ENCODE results near the gene GNG7.

The GNG7 gene

GRCh38 chr19:2553510-2553909, 149.0 kb downstream of the GNG7 start:
- Histone ChIP-seq H3K4me2 (ENCODE audit: low read length) (peak overlapping the region; percentile 1; the same call in 1 of the 2 replicates), H3F3A (ENCODE audit: control insufficient read depth, insufficient read depth) (peaks cover 14% of the 10 kb centered on the region), H3K4me3 (ENCODE audit: low read length) (no peak overlapping the region), H3K9me2 (replicated peaks; ENCODE audit: control insufficient read depth, low read length) (no peaks in the 10 kb centered on the region), H4K20me1 (ENCODE audit: control insufficient read depth, insufficient read depth, low read depth, low read length) (no peaks in the 10 kb centered on the region), H3K4me1 (ENCODE audit: control insufficient read depth, low read length) (peaks cover 9% of the 10 kb centered on the region), H3K27ac (ENCODE audit: low read depth, low read length) (no peak overlapping the region), H3K9me3 (ENCODE audit: control insufficient read depth, insufficient read depth, low read length) (no peaks in the 10 kb centered on the region), H3K79me2 (ENCODE audit: control insufficient read depth, low read length) (peaks cover 7% of the 10 kb centered on the region), H3K27me3 (ENCODE audit: control insufficient read depth, low read length) (no peaks in the 10 kb centered on the region), H3K36me3 (ENCODE audit: control insufficient read depth, low read length) (no peaks in the 10 kb centered on the region)
- no peak for TF ChIP-seq EZH2phosphoT487 (IDR thresholded peaks at IDR 0.05; ENCODE audit: borderline replicate concordance, low read length)
- TF ChIP-seq, protein P1, sequence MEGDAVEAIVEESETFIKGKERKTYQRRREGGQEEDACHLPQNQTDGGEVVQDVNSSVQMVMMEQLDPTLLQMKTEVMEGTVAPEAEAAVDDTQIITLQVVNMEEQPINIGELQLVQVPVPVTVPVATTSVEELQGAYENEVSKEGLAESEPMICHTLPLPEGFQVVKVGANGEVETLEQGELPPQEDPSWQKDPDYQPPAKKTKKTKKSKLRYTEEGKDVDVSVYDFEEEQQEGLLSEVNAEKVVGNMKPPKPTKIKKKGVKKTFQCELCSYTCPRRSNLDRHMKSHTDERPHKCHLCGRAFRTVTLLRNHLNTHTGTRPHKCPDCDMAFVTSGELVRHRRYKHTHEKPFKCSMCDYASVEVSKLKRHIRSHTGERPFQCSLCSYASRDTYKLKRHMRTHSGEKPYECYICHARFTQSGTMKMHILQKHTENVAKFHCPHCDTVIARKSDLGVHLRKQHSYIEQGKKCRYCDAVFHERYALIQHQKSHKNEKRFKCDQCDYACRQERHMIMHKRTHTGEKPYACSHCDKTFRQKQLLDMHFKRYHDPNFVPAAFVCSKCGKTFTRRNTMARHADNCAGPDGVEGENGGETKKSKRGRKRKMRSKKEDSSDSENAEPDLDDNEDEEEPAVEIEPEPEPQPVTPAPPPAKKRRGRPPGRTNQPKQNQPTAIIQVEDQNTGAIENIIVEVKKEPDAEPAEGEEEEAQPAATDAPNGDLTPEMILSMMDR (IDR thresholded peaks at IDR 0.05; ENCODE audit: low read depth, low read length, poor library complexity, severe bottlenecking), result no peak

DNA sequence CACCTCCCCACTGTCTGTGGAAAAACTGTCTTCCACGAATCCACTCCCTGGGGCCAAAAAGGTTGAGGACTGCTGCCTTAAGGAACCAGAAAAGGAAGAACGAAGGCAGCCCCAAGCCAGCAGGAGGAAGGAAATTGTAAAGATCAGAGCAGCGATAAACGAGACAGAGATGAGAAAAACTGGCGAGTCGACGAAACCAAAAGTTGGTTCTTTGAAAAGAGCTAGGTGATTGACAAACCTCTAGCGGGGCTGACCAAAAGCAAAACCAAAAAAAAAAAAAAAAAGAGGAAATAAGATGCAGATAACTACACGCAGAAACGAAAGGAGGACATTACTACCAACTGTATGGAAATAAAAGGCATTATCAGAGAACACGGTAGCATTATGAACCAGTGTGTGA, 149.6 kb downstream of the GNG7 start:
- H3K79me2 ChIP-seq (ENCODE audit: control insufficient read depth, low read length), result peaks cover 7% of the 10 kb centered on the region
- no peaks in the 10 kb centered on the region for H3K36me3 ChIP-seq (ENCODE audit: control insufficient read depth, low read length)
- H3K27ac ChIP-seq (ENCODE audit: low read depth, low read length), result 0 out of 2 replicates have a peak overlapping the region, but pooled peaks have one; percentile 25
- no peaks in the 10 kb centered on the region for H3K9me2 ChIP-seq (replicated peaks; ENCODE audit: control insufficient read depth, low read length)
- TF ChIP-seq, protein P1 (IDR thresholded peaks at IDR 0.05; ENCODE audit: low read depth, low read length, poor library complexity, severe bottlenecking), result no peak
- TF ChIP-seq EZH2phosphoT487 (IDR thresholded peaks at IDR 0.05; ENCODE audit: borderline replicate concordance, low read length), result no peak
- no peaks in the 10 kb centered on the region for H3K9me3 ChIP-seq (ENCODE audit: control insufficient read depth, insufficient read depth, low read length)
- peaks cover 9% of the 10 kb centered on the region for H3K4me1 ChIP-seq (ENCODE audit: control insufficient read depth, low read length)
- peaks cover 14% of the 10 kb centered on the region for H3F3A ChIP-seq (ENCODE audit: control insufficient read depth, insufficient read depth)
- no peaks in the 10 kb centered on the region for H4K20me1 ChIP-seq (ENCODE audit: control insufficient read depth, insufficient read depth, low read depth, low read length)
- H3K4me2 ChIP-seq (ENCODE audit: low read length), result peak overlapping the region; percentile 47
- H3K4me3 ChIP-seq (ENCODE audit: low read length), result peak overlapping the region; percentile 29; the same call in 1 of the 2 replicates
- no peaks in the 10 kb centered on the region for H3K27me3 ChIP-seq (ENCODE audit: control insufficient read depth, low read length)

DNA sequence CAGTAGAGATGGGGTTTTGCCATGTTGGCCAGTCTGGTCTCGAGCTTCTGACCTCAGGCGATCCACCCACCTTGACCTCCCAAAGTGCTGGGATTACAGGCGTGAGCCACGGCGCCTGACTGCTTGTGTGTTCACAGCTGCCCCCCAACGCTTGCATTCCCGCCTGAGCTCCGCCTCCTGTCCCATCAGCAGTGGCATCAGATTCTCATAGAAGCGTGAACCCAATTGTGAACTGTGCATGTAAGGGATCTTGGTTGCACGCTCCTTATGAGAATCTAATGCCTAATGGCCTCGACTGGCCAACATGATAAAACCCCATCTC, 150.7 kb downstream of the GNG7 start:
- Histone ChIP-seq H3K4me1 (ENCODE audit: control insufficient read depth, low read length) (peaks cover 9% of the 10 kb centered on the region), H3K27ac (ENCODE audit: low read depth, low read length) (no peak overlapping the region), H3F3A (ENCODE audit: control insufficient read depth, insufficient read depth) (peaks cover 14% of the 10 kb centered on the region), H3K4me3 (ENCODE audit: low read length) (no peak overlapping the region), H3K9me3 (ENCODE audit: control insufficient read depth, insufficient read depth, low read length) (no peaks in the 10 kb centered on the region), H4K20me1 (ENCODE audit: control insufficient read depth, insufficient read depth, low read depth, low read length) (no peaks in the 10 kb centered on the region), H3K36me3 (ENCODE audit: control insufficient read depth, low read length) (no peaks in the 10 kb centered on the region), H3K9me2 (replicated peaks; ENCODE audit: control insufficient read depth, low read length) (no peaks in the 10 kb centered on the region), H3K4me2 (ENCODE audit: low read length) (no peak overlapping the region), H3K79me2 (ENCODE audit: control insufficient read depth, low read length) (peaks cover 5% of the 10 kb centered on the region; the same call in 1 of the 2 replicates), H3K27me3 (ENCODE audit: control insufficient read depth, low read length) (no peaks in the 10 kb centered on the region)
- no peak for TF ChIP-seq EZH2phosphoT487 (IDR thresholded peaks at IDR 0.05; ENCODE audit: borderline replicate concordance, low read length)
- TF ChIP-seq, protein P1 (IDR thresholded peaks at IDR 0.05; ENCODE audit: low read depth, low read length, poor library complexity, severe bottlenecking), result no peak

Data from DOHH2 (cell line).